H1 (cell line): Measurements from ENCODE around the gene OR2A25.

ENCODE experiments used
- EP300 ChIP-seq, 2 experiments: IDR thresholded peaks; 1 replicate in 1 of 2; 2 replicates in 1 of 2; pipeline ENCODE4 v1.6.1; 2011 to 2012; ENCODE audit warnings: low read depth in 2 of 2, low read length in 2 of 2, mild to moderate bottlenecking in 2 of 2, borderline replicate concordance in 1 of 2, inconsistent platforms in 1 of 2, moderate library complexity in 1 of 2
- USF2 ChIP-seq: IDR thresholded peaks from 2 replicates; pipeline ENCODE4 v1.6.1; 2011; ENCODE audit warnings: low read length, improper control_type of control experiment
- TF ChIP-seq, protein P1 (sequence below): IDR thresholded peaks from 2 replicates; pipeline ENCODE4 v1.6.1; 2012; ENCODE audit warnings: low read length, inconsistent platforms
- TF ChIP-seq, protein P2 (sequence below), 3 experiments: IDR thresholded peaks; 1 replicate in 2 of 3; 2 replicates in 1 of 3; pipeline versions ENCODE4 v1.5.1 to v1.6.1; 2011; ENCODE audit warnings: low read length in 3 of 3, mild to moderate bottlenecking in 3 of 3, inconsistent platforms in 2 of 3, low read depth in 1 of 3, moderate library complexity in 1 of 3; ENCODE audit not compliant: insufficient read depth in 1 of 3; ENCODE audit errors: control extremely low read depth in 1 of 3

GRCh38 chr7:144100607-144101006 is 31.0 kb downstream of the OR2A25 start:
- TF ChIP-seq, protein P1, sequence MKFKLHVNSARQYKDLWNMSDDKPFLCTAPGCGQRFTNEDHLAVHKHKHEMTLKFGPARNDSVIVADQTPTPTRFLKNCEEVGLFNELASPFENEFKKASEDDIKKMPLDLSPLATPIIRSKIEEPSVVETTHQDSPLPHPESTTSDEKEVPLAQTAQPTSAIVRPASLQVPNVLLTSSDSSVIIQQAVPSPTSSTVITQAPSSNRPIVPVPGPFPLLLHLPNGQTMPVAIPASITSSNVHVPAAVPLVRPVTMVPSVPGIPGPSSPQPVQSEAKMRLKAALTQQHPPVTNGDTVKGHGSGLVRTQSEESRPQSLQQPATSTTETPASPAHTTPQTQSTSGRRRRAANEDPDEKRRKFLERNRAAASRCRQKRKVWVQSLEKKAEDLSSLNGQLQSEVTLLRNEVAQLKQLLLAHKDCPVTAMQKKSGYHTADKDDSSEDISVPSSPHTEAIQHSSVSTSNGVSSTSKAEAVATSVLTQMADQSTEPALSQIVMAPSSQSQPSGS: no peak
- TF ChIP-seq EP300 (IDR thresholded peaks at IDR 0.05; ENCODE audit: borderline replicate concordance in 1 of 2, low read depth in 2 of 2, low read length in 2 of 2) (no peak), USF2 (no peak)
- TF ChIP-seq, protein P2, sequence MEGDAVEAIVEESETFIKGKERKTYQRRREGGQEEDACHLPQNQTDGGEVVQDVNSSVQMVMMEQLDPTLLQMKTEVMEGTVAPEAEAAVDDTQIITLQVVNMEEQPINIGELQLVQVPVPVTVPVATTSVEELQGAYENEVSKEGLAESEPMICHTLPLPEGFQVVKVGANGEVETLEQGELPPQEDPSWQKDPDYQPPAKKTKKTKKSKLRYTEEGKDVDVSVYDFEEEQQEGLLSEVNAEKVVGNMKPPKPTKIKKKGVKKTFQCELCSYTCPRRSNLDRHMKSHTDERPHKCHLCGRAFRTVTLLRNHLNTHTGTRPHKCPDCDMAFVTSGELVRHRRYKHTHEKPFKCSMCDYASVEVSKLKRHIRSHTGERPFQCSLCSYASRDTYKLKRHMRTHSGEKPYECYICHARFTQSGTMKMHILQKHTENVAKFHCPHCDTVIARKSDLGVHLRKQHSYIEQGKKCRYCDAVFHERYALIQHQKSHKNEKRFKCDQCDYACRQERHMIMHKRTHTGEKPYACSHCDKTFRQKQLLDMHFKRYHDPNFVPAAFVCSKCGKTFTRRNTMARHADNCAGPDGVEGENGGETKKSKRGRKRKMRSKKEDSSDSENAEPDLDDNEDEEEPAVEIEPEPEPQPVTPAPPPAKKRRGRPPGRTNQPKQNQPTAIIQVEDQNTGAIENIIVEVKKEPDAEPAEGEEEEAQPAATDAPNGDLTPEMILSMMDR (IDR thresholded peaks at IDR 0.05; ENCODE audit: control extremely low read depth in 1 of 3, insufficient read depth in 1 of 3, low read depth in 1 of 3, low read length in 3 of 3): no peak
